ENCODE data around the gene FAF1. TPM values are rescaled to one million over a fixed set of nuclear protein-coding genes. Genes with fewer than 3 reads are reported as not detected.

Gene FAF1
- total and polyA plus RNA-seq, 2 donors (not counting 3 experiments of a cell fraction or from before 2014, with no cell fraction given), result 9.0 to 57.6 TPM

GRCh38 chr1:50699795-50700194 lies 260.3 kb downstream of the FAF1 start:
- H3K27ac ChIP-seq (ENCODE audit: insufficient read depth, low read depth, low read length), result no peak overlapping the region
- H2AFZ ChIP-seq (ENCODE audit: low read depth, low read length), result no peak overlapping the region
- H3K9me3 ChIP-seq (replicated peaks; ENCODE audit: control insufficient read depth, insufficient read depth, low read length), result no peaks in the 10 kb centered on the region
- H3K4me2 ChIP-seq (ENCODE audit: insufficient read depth, low read length), result no peak overlapping the region
- no peaks in the 10 kb centered on the region for H3K4me1 ChIP-seq (ENCODE audit: control insufficient read depth, extremely low read depth, insufficient read depth, low read length)
- DNase-seq (ENCODE audit: low read depth, low spot score), result no peak
- H3K36me3 ChIP-seq (ENCODE audit: control insufficient read depth in 2 of 2, extremely low read depth in 1 of 2, insufficient read depth in 2 of 2, low read length in 2 of 2), result no peaks in the 10 kb centered on the region
- H3K79me2 ChIP-seq (ENCODE audit: control insufficient read depth, insufficient read depth, low read length), result no peaks in the 10 kb centered on the region
- no peaks in the 10 kb centered on the region for H3K9me1 ChIP-seq (replicated peaks; ENCODE audit: control insufficient read depth, extremely low read depth, insufficient read depth, low read length)
- H4K20me1 ChIP-seq (replicated peaks; ENCODE audit: control insufficient read depth, extremely low read depth, insufficient read depth, low read length), result no peaks in the 10 kb centered on the region
- intact Hi-C loops (cut with micrococcal nuclease), result loop anchor here (5.0 kb wide), 1 partner anchor 92 kb away; no protein-coding TSS in a partner anchor
- dilution Hi-C loops (cut with MboI; ENCODE audit: extremely low pct_ligation_motif_present, low sequenced_read_pairs), result no loop called here
- TF ChIP-seq POLR2A (IDR thresholded peaks at IDR 0.05; ENCODE audit: low read depth, low read length) (no peak), FOS (IDR thresholded peaks at IDR 0.05; ENCODE audit: borderline replicate concordance, insufficient read depth, low read length) (no peak), EZH2 (IDR thresholded peaks at IDR 0.05; ENCODE audit: borderline replicate concordance, low read depth, low read length, severe bottlenecking) (no peak), GATA2 (IDR thresholded peaks at IDR 0.05; ENCODE audit: insufficient read depth, insufficient read length, low read depth, low read length) (no peak), MYC (IDR thresholded peaks at IDR 0.05; ENCODE audit: low read depth, low read length) (no peak), POLR2AphosphoS5 (IDR thresholded peaks at IDR 0.05; ENCODE audit: insufficient read depth, low read depth, low read length) (no peak), JUN (IDR thresholded peaks at IDR 0.05; ENCODE audit: borderline replicate concordance, insufficient read depth, insufficient read length, low read depth) (no peak)
- TF ChIP-seq, protein P1, sequence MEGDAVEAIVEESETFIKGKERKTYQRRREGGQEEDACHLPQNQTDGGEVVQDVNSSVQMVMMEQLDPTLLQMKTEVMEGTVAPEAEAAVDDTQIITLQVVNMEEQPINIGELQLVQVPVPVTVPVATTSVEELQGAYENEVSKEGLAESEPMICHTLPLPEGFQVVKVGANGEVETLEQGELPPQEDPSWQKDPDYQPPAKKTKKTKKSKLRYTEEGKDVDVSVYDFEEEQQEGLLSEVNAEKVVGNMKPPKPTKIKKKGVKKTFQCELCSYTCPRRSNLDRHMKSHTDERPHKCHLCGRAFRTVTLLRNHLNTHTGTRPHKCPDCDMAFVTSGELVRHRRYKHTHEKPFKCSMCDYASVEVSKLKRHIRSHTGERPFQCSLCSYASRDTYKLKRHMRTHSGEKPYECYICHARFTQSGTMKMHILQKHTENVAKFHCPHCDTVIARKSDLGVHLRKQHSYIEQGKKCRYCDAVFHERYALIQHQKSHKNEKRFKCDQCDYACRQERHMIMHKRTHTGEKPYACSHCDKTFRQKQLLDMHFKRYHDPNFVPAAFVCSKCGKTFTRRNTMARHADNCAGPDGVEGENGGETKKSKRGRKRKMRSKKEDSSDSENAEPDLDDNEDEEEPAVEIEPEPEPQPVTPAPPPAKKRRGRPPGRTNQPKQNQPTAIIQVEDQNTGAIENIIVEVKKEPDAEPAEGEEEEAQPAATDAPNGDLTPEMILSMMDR (IDR thresholded peaks at IDR 0.05; ENCODE audit: extremely low read depth in 1 of 2, insufficient read depth in 1 of 2, low read depth in 1 of 2, low read length in 2 of 2), result no peak
- TF ChIP-seq, protein P2, sequence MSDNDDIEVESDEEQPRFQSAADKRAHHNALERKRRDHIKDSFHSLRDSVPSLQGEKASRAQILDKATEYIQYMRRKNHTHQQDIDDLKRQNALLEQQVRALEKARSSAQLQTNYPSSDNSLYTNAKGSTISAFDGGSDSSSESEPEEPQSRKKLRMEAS (IDR thresholded peaks at IDR 0.05; ENCODE audit: insufficient read depth, insufficient read length), result no peak
- H3K27me3 ChIP-seq (ENCODE audit: control insufficient read depth in 2 of 2, insufficient read depth in 2 of 2, low read length in 2 of 2), result no peaks in the 10 kb centered on the region
- FAIRE-seq, result no peak
- no peak overlapping the region for H3K4me3 ChIP-seq (replicated peaks in 1 of 3; ENCODE audit: insufficient read depth in 1 of 3, low read depth in 1 of 3, low read length in 3 of 3)
- POLR2A ChIA-PET, result no interaction called here
- CTCF ChIA-PET, result interaction anchor here (1.6 kb wide), 1 partner anchor 329 kb away, joined by 4 read pairs; no protein-coding TSS in a partner anchor
- H3K9ac ChIP-seq (replicated peaks; ENCODE audit: extremely low read depth, insufficient read depth, low read length), result no peak overlapping the region
- no TSS peak for BruUV-seq (replicated peaks)
